Measurements from ENCODE around the gene CXorf49B.
"Not testable (repeated sequence)": the region's sequence is repeated elsewhere in the genome, so short reads cannot be mapped to it uniquely, and the experiment has no call there.

- TF ChIP-seq CTCF, POLR2A (IDR thresholded peaks at IDR 0.05): not testable (repeated sequence)
These were observed 2.4 kb upstream of the CXorf49B start for GRCh38 chrX:71760688-71761281.

Measured in right lobe of liver (tissue), 4 donors.